Lung (tissue), 12 donors: ENCODE results near the gene USP37. TPM values are rescaled to one million over a fixed set of nuclear protein-coding genes. Genes with fewer than 3 reads are reported as not detected.

Source experiments
- ATAC-seq: fragments of 200-7000 bp; cut with Tn5 transposase; one replicate; pipeline ENCODE4 v1.9.1; 2020; ENCODE audit warnings: moderate number of reproducible peaks; ENCODE audit not compliant: insufficient read depth, low FRiP score
- DNase-seq, 3 donors: peaks; one replicate each; pipeline ENCODE4 v3.0.0-alpha.2; 2013 to 2017
- H3K27ac ChIP-seq, 2 donors: one replicate each; pipeline ENCODE4 v1.5.1; 2013; ENCODE audit warnings: mild to moderate bottlenecking in 2 of 2, moderate library complexity in 2 of 2, control low read depth in 1 of 2, inconsistent platforms in 1 of 2, low read depth in 1 of 2, low read length in 1 of 2
- H3K27me3 ChIP-seq, 3 donors: one replicate each; pipeline ENCODE4 v1.5.1; 2013; ENCODE audit warnings: low read length in 2 of 3; ENCODE audit not compliant: control insufficient read depth in 3 of 3, insufficient read depth in 3 of 3
- H3K36me3 ChIP-seq, 4 donors: one replicate each; pipeline ENCODE4 v1.5.1; 2013; ENCODE audit warnings: low read length in 4 of 4, mild to moderate bottlenecking in 1 of 4, moderate library complexity in 1 of 4; ENCODE audit not compliant: control insufficient read depth in 4 of 4, insufficient read depth in 4 of 4
- H3K4me1 ChIP-seq, 5 donors: one replicate each; pipeline ENCODE4 v1.5.1; 2013; ENCODE audit warnings: low read length in 5 of 5, mild to moderate bottlenecking in 2 of 5, moderate library complexity in 1 of 5; ENCODE audit not compliant: control insufficient read depth in 5 of 5, insufficient read depth in 5 of 5
- H3K4me3 ChIP-seq: one replicate; pipeline ENCODE4 v1.5.1; 2013; ENCODE audit warnings: mild to moderate bottlenecking, control low read depth, moderate library complexity
- H3K9ac ChIP-seq, 2 donors: one replicate each; pipeline ENCODE4 v1.5.1; 2013; ENCODE audit warnings: low read length in 2 of 2, control low read depth in 1 of 2; ENCODE audit not compliant: insufficient read depth in 1 of 2
- H3K9me3 ChIP-seq, 4 donors: one replicate each; pipeline ENCODE4 v1.5.1; 2013; ENCODE audit warnings: low read length in 3 of 4, mild to moderate bottlenecking in 1 of 4, moderate library complexity in 1 of 4; ENCODE audit not compliant: control insufficient read depth in 4 of 4, insufficient read depth in 3 of 4
- CTCF ChIP-seq: IDR thresholded peaks from 2 replicates; pipeline ENCODE4 v1.5.1; 2012; ENCODE audit warnings: mild to moderate bottlenecking; ENCODE audit errors: control extremely low read depth, extremely low read depth
- WGBS, 2 donors: extraction: QIAGEN DNeasy Blood & Tissue Kit; methylation state at CpG; one replicate each; pipeline ENCODE4 v1.1.7; 2013; 5-methylcytosine and 5-hydroxymethylcytosine counted together
- polyA plus RNA-seq, 2 donors: library from polyadenylated mRNA; stranded (reverse); fragments of 200-250 nt; gene quantifications; one replicate each; pipeline ENCODE4 v1.2.1, GENCODE V29; 2013
- total RNA-seq, 2 donors: library from RNA; depleted of rRNA in 1 of 2; stranded (reverse); fragments of >200 nt in 1 of 2; gene quantifications; one replicate each; pipeline ENCODE4 v1.2.1, GENCODE V29; 2014 to 2021
- donor health status: control.
- donor health status: control.
- donor health status: Bipolar disorder and iron deficiency.
- donor health status: healthy.
- donor health status: DM: yes; HTN: yes; CAD: no.

Gene USP37
- total and polyA plus RNA-seq, 4 donors, result 2.6 to 23.5 (median 8.1) TPM

DNA sequence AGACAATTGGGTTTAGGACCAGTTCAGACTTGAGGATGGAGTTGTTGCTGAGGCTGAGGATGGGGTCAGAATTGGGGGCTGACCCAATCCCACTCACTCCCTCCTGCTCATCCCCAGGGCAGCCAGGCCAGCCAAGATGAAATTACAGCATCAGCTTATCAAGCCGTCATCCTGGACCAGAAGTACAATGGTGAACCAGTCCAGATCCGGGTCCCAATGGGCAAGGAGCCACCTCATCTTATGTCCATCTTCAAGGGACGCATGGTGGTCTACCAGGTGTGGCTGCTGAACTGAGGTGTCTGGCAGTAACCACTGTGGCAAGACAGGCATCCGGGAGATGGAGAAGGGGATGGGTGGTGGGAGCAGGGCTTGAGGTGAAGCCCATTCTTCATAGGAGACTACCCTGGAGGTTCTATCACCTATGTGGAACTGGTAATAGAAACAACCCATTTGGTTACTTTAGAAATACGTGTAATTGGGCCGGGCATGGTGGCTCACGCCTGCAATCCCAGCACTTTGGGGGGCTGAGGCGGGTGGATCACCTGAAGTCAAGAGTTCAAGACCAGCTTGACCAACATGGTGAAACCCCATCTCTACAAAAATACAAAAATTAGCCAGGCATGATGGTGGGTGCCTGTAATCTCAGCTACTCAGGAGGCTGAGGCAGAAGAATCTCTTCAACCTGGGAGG is 135.3 kb downstream of the USP37 start:
- H3K27ac ChIP-seq, result no peak overlapping the region
- H3K36me3 ChIP-seq, result no peaks in the 10 kb centered on the region
- no peaks in the 10 kb centered on the region for H3K4me1 ChIP-seq
- ATAC-seq, result no peak
- no peak overlapping the region for H3K4me3 ChIP-seq
- H3K27me3 ChIP-seq, result no peaks in the 10 kb centered on the region
- no peak for DNase-seq
- H3K9me3 ChIP-seq, result no peaks in the 10 kb centered on the region
- H3K9ac ChIP-seq, result no peak overlapping the region
- TF ChIP-seq CTCF, result no peak
- 95 to 97% methylated on average over 8 of the region's 8 CpGs for WGBS, 2 donors

DNA sequence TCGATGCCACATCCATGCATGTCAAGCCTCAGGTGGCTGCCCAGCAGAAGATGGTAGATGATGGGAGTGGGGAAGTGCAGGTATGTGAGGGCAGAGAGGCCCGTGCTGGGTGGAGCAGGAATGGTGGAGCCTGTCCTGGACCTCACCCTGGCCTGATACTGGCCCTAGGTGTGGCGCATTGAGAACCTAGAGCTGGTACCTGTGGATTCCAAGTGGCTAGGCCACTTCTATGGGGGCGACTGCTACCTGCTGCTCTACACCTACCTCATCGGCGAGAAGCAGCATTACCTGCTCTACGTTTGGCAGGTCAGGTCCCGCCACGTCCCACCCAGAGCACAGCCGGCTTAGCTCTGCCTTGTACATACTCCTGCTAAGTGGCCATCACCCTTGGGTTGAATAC is 136.3 kb downstream of the USP37 start:
- WGBS, 2 donors, result 88 to 92% methylated on average over 10 of the region's 10 CpGs
- ATAC-seq, result no peak
- DNase-seq, result no peak

GRCh38 chr2:218430721-218431120 is 137.4 kb downstream of the USP37 start:
- H3K9ac ChIP-seq, result no peak overlapping the region
- WGBS, 2 donors, result 94 to 95% methylated on average over 11 of the region's 11 CpGs
- no peaks in the 10 kb centered on the region for H3K4me1 ChIP-seq
- ATAC-seq (no peak), DNase-seq (no peak)
- H3K4me3 ChIP-seq, result no peak overlapping the region
- H3K27me3 ChIP-seq, result no peaks in the 10 kb centered on the region
- no peaks in the 10 kb centered on the region for H3K9me3 ChIP-seq
- H3K27ac ChIP-seq, result no peak overlapping the region
- no peak for TF ChIP-seq CTCF
- no peaks in the 10 kb centered on the region for H3K36me3 ChIP-seq

More for the DNA sequence above, 136.3 kb downstream of the USP37 start:
- Histone ChIP-seq H3K4me1 (no peaks in the 10 kb centered on the region), H3K27ac (no peak overlapping the region), H3K9me3 (no peaks in the 10 kb centered on the region), H3K9ac (no peak overlapping the region), H3K4me3 (no peak overlapping the region), H3K36me3 (no peaks in the 10 kb centered on the region), H3K27me3 (no peaks in the 10 kb centered on the region)
- TF ChIP-seq CTCF, result no peak
